K562 (cell line): ENCODE results near the gene PIK3CB. TPM values are rescaled to one million over a fixed set of nuclear protein-coding genes. Genes with fewer than 3 reads are reported as not detected.

Experiments used
- NONO ChIP-seq, 2 experiments: fragments of 200-400 bp in 1 of 2; fragments of 450-650 bp in 1 of 2; formaldehyde crosslinking in 1 of 2; IDR thresholded peaks; 2 replicates each; pipeline ENCODE4 v1.6.1; 2017; ENCODE audit warnings: low read depth in 2 of 2, mild to moderate bottlenecking in 2 of 2, moderate library complexity in 2 of 2, low read length in 1 of 2
- SIRT6 ChIP-seq: IDR thresholded peaks from one replicate; pipeline ENCODE4 v1.6.1; 2012; ENCODE audit warnings: low read depth, mild to moderate bottlenecking, control low read depth, inconsistent platforms, low read length, moderate library complexity
- SMARCE1 ChIP-seq: fragments of 450-650 bp; IDR thresholded peaks from 2 replicates; pipeline ENCODE4 v1.7.1; 2016; ENCODE audit warnings: mild to moderate bottlenecking
- polyA plus RNA-seq, 8 experiments: library from polyadenylated mRNA; depleted of rRNA in 4 of 8; stranded (reverse) in 5 of 8; unstranded in 3 of 8; fragments of >200 nt; fragmentation: Nextera tagmentation in 2 of 8; fragmentation: Illumina TruSeq in 1 of 8; extraction: Ambion mirVana in 2 of 8; extraction: Trizol in 1 of 8; gene quantifications; 2 replicates each; pipeline versions ENCODE4 v1.2.1 to v1.2.3, GENCODE V29; 2011 to 2014; ENCODE audit warnings: inconsistent platforms in 1 of 8, missing spikeins in 1 of 8
- total RNA-seq, 7 experiments: library from RNA; depleted of rRNA in 6 of 7; stranded (reverse); fragments of >200 nt in 6 of 7; fragmentation: Illumina TruSeq in 2 of 7; extraction: Trizol in 2 of 7; gene quantifications; 2 replicates each; pipeline versions ENCODE4 v1.2.1 to v1.2.3, GENCODE V29; 2011 to 2021; ENCODE audit warnings: low replicate concordance in 1 of 7
- TF ChIP-seq, protein P1 (sequence below): IDR thresholded peaks from 3 replicates; pipeline ENCODE4 v1.6.1; 2011; ENCODE audit warnings: borderline replicate concordance, mild to moderate bottlenecking, moderate library complexity; ENCODE audit not compliant: insufficient read length; ENCODE audit errors: extremely low read depth
- TF ChIP-seq, protein P2 (sequence below): fragments of 450-650 bp; IDR thresholded peaks from 2 replicates; pipeline ENCODE4 v1.6.1; 2017; ENCODE audit warnings: antibody characterized with exemption, mild to moderate bottlenecking
- TF ChIP-seq, protein P3 (sequence below): sonication (generic); formaldehyde crosslinking; IDR thresholded peaks from 2 replicates; pipeline ENCODE4 v1.8.0; 2022; ENCODE audit warnings: mild to moderate bottlenecking, missing genetic modification reagents
- TF ChIP-seq, protein P4 (sequence below): fragments of 450-650 bp; IDR thresholded peaks from 2 replicates; pipeline ENCODE4 v1.6.1; 2016; ENCODE audit warnings: mild to moderate bottlenecking

The PIK3CB gene
- total and polyA plus RNA-seq, 9 of the 15 experiments (the other 6 are each of a cell fraction or from before 2014, with no cell fraction given): 15.3 to 62.6 (median 28.3) TPM

DNA sequence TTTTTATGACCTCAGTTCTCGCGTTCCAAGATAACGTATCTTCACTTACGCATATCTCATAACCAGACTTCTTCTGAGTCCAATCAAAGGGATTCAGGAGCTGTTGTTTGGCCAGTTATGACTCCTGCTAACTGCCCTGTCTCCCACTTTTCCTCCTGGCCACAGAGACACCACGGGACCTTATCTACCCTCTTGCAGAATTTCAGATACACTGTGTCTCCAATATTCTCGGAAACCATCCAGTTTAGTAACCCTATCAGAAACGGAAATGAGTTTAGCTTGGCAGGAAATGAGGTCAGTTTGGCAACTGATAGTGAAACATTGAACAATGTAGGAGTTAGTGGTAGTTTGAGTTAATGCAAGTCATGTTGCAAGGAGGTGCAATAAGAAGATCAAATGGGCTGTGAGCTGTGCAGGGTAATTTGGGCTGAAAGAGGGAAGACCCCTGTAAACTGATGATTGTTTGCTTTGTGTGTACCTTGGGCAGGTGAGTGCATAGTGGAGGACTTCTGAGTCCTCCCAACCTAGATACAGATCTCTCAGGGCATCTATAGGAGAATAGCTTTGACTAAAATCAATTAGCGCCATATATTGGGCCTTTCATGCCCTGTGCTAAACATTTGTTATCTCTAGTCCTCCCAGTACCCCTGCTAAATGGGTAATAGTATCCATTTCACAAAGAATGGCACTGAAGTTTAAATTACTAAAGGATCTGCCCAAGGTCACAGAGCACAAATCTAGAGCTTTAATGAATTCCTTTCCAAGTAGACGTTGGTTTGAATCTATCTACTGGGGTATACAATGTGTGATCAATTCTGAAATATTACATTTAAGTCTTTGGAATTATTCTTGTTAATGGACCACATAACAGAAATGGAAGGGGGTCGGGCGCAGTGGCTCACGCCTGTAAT is 41.3 kb upstream of the PIK3CB start (continued):
- TF ChIP-seq, protein P1, sequence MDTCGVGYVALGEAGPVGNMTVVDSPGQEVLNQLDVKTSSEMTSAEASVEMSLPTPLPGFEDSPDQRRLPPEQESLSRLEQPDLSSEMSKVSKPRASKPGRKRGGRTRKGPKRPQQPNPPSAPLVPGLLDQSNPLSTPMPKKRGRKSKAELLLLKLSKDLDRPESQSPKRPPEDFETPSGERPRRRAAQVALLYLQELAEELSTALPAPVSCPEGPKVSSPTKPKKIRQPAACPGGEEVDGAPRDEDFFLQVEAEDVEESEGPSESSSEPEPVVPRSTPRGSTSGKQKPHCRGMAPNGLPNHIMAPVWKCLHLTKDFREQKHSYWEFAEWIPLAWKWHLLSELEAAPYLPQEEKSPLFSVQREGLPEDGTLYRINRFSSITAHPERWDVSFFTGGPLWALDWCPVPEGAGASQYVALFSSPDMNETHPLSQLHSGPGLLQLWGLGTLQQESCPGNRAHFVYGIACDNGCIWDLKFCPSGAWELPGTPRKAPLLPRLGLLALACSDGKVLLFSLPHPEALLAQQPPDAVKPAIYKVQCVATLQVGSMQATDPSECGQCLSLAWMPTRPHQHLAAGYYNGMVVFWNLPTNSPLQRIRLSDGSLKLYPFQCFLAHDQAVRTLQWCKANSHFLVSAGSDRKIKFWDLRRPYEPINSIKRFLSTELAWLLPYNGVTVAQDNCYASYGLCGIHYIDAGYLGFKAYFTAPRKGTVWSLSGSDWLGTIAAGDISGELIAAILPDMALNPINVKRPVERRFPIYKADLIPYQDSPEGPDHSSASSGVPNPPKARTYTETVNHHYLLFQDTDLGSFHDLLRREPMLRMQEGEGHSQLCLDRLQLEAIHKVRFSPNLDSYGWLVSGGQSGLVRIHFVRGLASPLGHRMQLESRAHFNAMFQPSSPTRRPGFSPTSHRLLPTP: no peak
- TF ChIP-seq SIRT6: no peak
- peak in 1 of 2 experiments; percentile 77; a peak in 1 of 4 replicates for TF ChIP-seq NONO (IDR thresholded peaks at IDR 0.05; ENCODE audit: low read depth in 2 of 2, low read length in 1 of 2)
- TF ChIP-seq, protein P2, sequence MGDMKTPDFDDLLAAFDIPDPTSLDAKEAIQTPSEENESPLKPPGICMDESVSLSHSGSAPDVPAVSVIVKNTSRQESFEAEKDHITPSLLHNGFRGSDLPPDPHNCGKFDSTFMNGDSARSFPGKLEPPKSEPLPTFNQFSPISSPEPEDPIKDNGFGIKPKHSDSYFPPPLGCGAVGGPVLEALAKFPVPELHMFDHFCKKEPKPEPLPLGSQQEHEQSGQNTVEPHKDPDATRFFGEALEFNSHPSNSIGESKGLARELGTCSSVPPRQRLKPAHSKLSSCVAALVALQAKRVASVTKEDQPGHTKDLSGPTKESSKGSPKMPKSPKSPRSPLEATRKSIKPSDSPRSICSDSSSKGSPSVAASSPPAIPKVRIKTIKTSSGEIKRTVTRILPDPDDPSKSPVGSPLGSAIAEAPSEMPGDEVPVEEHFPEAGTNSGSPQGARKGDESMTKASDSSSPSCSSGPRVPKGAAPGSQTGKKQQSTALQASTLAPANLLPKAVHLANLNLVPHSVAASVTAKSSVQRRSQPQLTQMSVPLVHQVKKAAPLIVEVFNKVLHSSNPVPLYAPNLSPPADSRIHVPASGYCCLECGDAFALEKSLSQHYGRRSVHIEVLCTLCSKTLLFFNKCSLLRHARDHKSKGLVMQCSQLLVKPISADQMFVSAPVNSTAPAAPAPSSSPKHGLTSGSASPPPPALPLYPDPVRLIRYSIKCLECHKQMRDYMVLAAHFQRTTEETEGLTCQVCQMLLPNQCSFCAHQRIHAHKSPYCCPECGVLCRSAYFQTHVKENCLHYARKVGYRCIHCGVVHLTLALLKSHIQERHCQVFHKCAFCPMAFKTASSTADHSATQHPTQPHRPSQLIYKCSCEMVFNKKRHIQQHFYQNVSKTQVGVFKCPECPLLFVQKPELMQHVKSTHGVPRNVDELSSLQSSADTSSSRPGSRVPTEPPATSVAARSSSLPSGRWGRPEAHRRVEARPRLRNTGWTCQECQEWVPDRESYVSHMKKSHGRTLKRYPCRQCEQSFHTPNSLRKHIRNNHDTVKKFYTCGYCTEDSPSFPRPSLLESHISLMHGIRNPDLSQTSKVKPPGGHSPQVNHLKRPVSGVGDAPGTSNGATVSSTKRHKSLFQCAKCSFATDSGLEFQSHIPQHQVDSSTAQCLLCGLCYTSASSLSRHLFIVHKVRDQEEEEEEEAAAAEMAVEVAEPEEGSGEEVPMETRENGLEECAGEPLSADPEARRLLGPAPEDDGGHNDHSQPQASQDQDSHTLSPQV: peak; percentile 84
- peak; percentile 98 for TF ChIP-seq SMARCE1
- TF ChIP-seq, protein P3, sequence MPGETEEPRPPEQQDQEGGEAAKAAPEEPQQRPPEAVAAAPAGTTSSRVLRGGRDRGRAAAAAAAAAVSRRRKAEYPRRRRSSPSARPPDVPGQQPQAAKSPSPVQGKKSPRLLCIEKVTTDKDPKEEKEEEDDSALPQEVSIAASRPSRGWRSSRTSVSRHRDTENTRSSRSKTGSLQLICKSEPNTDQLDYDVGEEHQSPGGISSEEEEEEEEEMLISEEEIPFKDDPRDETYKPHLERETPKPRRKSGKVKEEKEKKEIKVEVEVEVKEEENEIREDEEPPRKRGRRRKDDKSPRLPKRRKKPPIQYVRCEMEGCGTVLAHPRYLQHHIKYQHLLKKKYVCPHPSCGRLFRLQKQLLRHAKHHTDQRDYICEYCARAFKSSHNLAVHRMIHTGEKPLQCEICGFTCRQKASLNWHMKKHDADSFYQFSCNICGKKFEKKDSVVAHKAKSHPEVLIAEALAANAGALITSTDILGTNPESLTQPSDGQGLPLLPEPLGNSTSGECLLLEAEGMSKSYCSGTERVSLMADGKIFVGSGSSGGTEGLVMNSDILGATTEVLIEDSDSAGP (CRISPR knock-in tag): no peak
- TF ChIP-seq, protein P4, sequence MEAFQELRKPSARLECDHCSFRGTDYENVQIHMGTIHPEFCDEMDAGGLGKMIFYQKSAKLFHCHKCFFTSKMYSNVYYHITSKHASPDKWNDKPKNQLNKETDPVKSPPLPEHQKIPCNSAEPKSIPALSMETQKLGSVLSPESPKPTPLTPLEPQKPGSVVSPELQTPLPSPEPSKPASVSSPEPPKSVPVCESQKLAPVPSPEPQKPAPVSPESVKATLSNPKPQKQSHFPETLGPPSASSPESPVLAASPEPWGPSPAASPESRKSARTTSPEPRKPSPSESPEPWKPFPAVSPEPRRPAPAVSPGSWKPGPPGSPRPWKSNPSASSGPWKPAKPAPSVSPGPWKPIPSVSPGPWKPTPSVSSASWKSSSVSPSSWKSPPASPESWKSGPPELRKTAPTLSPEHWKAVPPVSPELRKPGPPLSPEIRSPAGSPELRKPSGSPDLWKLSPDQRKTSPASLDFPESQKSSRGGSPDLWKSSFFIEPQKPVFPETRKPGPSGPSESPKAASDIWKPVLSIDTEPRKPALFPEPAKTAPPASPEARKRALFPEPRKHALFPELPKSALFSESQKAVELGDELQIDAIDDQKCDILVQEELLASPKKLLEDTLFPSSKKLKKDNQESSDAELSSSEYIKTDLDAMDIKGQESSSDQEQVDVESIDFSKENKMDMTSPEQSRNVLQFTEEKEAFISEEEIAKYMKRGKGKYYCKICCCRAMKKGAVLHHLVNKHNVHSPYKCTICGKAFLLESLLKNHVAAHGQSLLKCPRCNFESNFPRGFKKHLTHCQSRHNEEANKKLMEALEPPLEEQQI: peak; percentile 99
